ENCODE measurements around the gene SESN1. TPM values are rescaled to one million over a fixed set of nuclear protein-coding genes. Genes with fewer than 3 reads are reported as not detected.

SESN1 gene
- total RNA-seq, 1 donor from 2014 or later: 9.1 TPM

GRCh38 chr6:108940741-108941140, 153.9 kb downstream of the SESN1 start:
- Mint-ChIP-seq H3K27ac (no peak overlapping the region), H3K27me3 (no peaks in the 10 kb centered on the region), H3K9me3 (no peaks in the 10 kb centered on the region), H3K36me3 (ENCODE audit: low read depth) (no peaks in the 10 kb centered on the region), H3K4me1 (peaks cover 12% of the 10 kb centered on the region), H3K4me3 (no peak overlapping the region)
- DNase-seq: no peak
- POLR2A ChIA-PET: no interaction called here
- no peak for TF ChIP-seq CTCF (IDR thresholded peaks at IDR 0.05)
- CTCF ChIA-PET: no interaction called here
- ATAC-seq (ENCODE audit: low read depth): no peak
- intact Hi-C loops (cut with micrococcal nuclease): no loop called here

- no peak for ATAC-seq (ENCODE audit: low read depth)
- no peaks in the 10 kb centered on the region for H3K27me3 Mint-ChIP-seq
- ChIA-PET CTCF (no interaction called here), POLR2A (no interaction called here)
- H3K9me3 Mint-ChIP-seq: no peaks in the 10 kb centered on the region
- H3K4me1 Mint-ChIP-seq: peaks cover 2% of the 10 kb centered on the region
- intact Hi-C loops (cut with micrococcal nuclease): no loop called here
- H3K36me3 Mint-ChIP-seq (ENCODE audit: low read depth): no peaks in the 10 kb centered on the region
- no peak overlapping the region for H3K4me3 Mint-ChIP-seq
- DNase-seq: no peak
- no peak overlapping the region for H3K27ac Mint-ChIP-seq
- TF ChIP-seq CTCF (IDR thresholded peaks at IDR 0.05): no peak
These were observed 157.5 kb downstream of the SESN1 start for GRCh38 chr6:108937170-108937569.

Other genes starting within 250 kb of the SESN1 start
- 3.5 and 4.3 TPM in 2 replicates for gene ARMC2, start 246.4 kb downstream of the SESN1 start, total RNA-seq
- gene CEP57L1, start 661 bp upstream of the SESN1 start, total RNA-seq: 4.7 and 6.1 TPM in 2 replicates

Measured in activated B cell treated with CpG ODN at 0.5 μM for 24 hours (primary cell).